HG03196 (cell line): ENCODE data around the gene FBN1.

ENCODE experiments used
- ATAC-seq: cut with Tn5 transposase; IDR thresholded peaks from one replicate; pipeline ENCODE4 v1.9.1; 2021; ENCODE audit not compliant: unreplicated experiment

Gene FBN1

DNA sequence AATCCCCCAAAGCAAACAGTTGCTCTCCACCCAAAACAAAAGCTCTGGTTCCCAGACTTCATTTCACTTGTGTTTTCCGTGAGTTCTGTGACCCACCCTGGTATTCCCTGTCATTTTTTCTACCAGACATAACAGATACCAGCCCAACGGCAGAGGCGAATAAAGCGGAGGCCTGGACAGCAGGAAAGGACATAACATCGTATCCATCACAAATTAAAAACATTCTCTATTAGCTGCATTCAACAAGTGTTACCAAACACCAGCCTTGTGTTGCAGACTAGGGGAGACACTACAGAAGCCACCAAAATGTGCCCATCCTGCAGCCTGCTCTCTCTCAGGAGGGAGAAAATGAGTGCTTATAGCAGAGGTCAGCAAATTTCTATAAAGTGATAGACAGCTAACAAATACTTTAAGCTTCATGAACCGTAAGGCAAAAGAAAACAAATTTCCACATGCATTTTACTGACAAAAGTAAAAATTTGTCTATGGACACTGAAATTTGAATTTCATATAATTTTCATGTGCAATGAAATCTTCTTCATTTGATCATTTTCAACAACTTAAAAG, 7.1 kb upstream of the FBN1 start:
- ATAC-seq: no peak

DNA sequence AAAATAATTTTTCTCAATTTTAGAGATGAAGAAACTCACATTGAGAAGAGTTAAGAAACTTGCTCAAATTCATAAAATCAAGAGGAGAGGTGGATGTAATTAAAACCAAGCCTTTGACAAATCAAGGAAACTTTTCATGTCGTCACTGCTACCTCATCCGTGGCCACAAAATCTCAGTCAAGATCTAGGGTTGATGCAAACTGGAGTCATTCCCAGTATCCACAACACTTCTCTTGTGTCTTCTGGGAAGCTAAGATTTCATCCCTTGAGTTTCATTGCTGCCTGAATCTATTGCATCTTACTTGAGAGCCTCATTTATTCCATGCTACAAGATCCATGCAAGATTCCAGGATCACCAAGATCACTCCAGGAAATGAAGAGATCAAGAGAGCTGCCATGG, 5.4 kb upstream of the FBN1 start:
- ATAC-seq: no peak

DNA sequence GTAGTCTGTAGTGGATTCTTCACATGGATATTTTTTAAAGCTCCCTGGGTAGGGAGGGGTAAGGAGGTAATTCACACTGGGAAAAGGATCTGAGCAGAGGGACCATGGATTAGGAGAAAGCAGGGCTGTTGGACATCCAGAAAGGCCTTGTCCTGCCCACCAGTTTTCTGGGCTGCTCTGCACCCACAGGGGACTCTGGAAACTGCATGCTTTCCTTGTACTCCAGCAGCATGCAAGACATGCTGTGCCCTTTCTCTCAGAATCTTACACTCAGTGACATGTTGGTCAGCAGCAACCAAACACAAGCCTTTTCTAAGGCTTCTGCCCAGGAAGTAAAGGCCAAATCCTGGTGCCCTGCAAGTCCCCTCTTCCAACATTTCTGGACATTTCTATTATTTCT, 2.5 kb upstream of the FBN1 start:
- no peak for ATAC-seq

DNA sequence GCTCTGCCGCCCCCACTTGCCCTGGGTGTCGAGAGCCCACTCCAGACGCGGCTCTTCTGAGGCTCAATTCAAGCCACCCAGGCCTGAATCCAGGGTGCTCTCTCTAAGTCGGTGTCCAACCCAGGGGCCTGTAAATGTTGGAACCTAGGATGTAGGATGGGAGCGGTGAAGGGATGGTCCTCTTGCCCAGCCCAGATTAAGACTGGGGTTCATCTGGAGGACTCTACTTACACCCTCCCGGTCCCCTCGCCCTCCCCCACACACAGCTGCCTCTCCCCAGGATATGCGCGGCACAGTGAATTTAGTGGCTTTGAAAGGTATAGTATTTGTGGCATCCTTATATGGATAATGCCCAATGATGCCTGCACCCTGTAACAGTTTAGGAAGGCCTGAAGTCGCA, 822 bp upstream of the FBN1 start:
- peak; percentile 1 for ATAC-seq

DNA sequence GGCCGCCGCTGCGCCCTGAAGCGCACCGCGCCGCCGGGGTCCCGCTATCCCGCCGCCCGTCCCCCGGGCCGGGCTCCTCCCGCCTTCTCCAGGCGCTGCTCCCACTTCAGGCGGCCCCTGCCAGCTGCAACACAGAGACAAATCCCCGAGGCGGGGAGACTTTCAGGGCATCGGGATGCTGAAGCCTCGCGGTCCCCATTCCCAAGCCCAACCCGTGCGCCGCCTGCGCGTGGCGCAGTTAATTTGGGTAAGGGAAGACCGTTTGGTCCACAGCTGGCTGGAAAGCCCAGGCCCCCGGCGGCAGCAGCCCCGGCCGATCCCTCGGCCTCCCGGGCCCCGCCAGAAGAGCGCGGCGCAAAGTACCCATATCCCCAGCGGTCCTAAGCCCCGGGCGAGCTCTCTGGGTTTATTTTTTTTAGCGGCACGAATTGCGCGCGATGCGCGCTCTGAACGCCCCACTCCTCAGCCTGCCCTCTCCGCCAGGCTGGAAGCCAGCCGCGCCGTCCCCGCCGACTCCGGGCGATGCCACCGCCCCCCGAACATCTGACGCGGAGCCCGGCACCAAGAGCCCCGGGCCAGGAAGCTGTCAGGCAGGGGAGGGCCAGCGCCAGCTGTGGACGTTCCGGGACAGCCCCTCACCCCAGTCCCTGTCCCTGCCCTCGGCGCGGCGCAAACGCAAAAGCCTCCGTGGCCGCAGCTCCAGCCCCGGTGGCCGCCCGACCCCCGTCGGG, 517 bp downstream of the FBN1 start:
- peak; percentile 34 for ATAC-seq

DNA sequence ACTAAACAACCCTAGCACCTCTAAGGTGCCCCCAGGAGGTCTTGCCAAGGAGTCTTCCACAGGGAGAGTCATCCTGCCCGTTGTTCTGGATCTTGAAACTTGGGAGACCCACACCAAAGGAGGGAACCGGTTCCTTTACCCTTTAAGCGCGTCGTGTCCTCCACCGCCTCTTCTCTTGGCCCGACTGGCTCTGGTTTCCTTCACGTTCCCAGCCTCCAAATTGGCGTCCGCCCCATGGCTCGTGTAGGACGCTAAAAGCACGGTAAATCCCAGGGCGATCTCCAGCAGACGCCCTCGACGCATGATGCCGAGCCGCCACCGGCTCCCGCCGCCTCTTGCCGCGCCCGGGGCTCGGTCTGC, 1.1 kb downstream of the FBN1 start:
- ATAC-seq: no peak

DNA sequence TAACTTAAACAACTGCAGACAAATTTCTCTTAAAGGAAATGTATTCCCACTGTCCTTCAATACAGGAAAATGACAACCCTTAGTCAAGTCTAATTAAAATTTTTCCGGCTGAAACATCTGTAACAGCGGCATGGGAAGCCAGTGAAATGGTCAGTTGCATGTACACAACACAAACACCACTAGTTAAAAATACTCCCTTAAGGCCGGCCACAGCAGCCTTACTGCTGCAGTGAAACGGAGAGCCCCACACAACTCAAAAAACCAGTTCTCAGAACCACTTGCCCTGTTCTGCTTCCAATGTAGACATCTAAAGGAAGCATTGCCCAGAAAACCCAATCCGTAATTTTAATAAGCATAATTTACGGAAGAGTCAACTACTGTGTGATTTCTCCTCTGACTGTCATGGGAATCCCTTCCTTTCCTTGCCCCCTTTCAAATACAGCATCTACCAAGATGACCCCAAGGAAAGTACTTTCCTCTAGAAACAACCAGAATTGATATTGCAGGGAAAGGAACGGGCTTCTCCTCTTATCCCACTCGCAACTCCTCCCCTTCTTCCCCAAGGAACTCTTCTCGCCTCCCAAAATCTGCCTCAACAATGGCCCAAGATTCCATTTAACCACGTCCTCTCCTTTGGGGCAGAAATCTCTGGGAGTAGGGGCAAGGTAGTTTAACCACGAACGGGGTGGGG, 1.6 kb downstream of the FBN1 start:
- ATAC-seq: no peak

DNA sequence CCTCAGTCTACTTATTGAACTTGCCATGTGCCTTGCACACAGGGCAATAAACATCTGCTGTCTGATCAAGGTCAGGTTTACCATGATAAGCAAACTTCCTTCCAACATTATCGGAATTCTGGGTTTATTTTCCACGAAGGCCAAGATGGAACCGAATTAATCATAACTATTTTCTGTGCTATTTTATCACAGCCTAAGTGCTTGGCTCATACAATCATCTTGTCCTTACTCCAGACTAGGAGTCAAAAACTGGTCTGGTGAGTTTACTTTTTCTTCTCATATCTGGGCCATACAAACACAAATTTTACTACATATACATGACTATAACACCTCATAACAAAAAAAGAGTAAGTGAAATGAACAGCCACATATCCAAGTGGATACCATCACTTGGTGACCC, 2.3 kb downstream of the FBN1 start:
- ATAC-seq: no peak

DNA sequence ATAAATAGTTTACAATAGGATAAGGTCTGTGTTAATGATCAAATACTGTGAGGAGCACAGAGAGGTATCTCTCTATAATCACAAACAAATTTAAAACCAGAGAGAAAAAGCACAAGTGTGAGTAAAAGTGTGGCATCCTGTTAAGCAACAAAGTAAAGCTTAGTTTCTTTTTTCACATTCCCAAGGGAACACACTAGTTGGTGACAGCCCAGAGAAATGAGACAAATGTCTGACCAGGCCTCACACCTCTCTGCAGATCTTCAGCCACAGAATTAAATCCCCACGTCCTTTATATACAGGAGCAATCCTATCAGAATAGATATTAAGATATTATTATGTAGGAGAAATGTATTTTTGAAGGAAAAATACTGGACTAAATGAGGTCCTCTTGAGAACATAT, 2.7 kb downstream of the FBN1 start:
- no peak for ATAC-seq

DNA sequence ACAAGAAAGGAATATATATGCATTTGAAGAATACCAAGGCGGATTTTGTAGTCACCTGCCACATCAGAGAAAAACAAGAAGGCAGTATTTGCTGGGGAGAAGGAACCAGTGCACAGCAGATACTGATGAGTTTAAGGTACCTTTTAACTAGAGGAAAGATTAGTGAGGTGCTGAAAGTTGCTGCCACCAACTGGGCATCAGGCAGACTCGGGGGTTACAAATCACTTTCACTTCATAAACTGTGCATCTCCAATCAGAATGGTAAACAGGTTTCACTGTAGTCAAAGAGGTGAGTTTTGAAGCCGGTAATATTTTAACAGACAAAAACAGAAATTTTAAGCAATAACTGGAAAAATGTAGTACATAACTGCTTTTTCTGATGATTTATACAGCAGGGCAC, 4.1 kb downstream of the FBN1 start:
- ATAC-seq: no peak

DNA sequence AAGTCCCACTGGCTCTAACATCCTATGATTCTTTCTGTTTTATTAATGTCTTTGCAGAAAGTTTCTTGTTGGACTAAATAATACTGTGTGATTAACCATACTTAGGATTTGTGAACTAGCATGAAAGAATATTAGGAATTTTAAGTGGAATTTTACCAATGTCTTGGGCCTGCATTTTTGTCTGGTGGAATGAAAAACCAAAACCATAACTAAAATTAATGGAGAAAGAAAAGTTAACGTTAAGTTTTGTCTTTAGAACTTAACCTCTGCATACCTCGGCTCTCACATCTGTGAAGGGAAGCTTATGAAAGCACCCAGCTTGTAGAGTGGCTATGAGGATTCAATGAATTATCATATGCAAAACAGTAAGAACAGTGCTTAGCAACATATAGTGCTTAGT, 6.5 kb downstream of the FBN1 start:
- ATAC-seq: no peak

DNA sequence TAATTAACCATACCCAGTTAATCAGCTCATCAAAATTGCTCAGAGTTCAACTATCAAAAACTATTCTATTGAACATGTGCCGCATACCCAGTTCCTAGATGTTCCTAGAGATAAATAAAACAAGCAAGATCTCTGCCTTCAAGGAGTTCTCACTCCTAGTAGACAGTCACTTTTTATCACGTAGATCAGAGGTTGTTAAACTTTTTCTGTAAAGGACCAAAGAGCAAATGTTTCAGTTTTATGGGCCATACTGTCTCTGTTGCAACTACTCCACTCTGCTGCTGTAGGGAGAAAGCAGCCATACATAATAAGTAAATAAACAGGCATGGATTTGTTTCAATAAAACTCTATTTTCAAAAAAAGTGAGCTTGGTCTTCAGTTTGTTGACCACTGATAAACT, 7.9 kb downstream of the FBN1 start:
- no peak for ATAC-seq

DNA sequence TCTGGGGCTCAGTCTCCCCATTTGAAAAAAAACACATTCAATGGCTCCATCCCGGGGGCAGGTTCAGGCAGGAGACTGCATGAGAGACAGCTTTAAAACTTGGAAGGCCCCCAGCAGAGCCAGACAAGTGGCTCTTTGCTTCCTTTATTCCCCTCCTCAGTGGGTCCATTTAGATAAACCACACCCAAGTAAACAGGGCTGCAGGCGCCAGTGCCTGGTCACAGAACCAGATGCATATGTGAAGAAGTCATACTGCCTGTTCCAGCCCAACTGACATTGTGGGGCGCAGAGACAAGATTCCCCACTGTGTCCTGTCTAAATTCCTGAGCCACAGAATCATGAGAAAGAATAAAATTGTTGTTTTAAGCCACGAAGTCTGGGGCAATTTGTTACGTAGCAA, 9.0 kb downstream of the FBN1 start:
- ATAC-seq: no peak

DNA sequence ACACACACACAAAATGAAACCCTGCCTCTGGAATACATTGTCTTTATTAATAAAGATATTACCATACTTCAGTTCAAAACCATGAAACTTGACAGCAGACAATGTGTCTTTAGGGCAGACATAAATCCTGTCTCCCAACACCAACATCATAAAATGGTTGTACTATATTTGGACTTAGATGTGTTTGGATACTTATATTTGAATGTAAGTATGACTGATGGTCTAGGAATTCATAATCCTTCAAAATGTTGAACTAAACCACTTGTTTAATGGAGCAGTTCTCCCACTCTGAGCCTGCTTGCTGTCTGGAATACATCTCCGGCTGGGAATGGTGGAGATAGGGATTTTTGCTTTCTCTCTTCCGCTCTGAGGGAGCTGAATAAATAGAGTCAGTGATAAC, 10.6 kb downstream of the FBN1 start:
- no peak for ATAC-seq

DNA sequence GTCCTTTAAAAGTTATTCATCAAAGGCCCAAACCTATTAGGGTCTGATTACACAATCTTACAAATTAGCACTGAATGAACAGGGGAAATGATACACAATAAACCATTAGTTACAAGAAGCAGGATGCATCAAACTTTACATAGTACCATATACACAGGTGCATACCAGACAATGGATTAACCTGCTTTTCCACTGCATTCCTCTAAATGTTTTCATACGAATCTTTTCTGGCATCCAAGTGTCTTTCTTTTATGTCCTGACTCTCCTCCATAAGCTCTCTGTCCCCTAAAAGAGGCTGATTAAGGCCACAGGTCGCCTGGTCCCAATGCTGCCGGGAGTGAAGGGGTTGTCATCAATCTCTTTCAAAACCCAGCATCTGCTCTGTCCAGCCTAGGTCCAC, 11.4 kb downstream of the FBN1 start:
- no peak for ATAC-seq

DNA sequence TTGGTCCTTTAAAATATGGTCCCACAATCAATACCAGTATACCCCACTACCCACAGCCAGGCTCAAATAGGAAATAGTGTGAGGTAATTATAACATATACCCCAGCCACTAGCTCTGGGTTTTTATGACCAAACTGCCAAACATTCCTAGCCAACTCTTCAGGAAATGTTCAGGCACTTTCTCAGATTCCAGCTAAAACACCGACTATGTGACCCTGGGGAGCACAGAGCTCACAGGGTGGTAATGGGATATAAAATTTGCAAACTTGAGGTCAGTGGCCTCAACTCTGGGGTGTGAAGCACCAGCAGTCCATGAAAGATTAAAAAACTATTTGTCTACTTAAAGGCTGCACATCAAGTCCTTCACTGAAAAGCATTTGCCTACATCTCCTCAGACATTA, 12.9 kb downstream of the FBN1 start:
- no peak for ATAC-seq

DNA sequence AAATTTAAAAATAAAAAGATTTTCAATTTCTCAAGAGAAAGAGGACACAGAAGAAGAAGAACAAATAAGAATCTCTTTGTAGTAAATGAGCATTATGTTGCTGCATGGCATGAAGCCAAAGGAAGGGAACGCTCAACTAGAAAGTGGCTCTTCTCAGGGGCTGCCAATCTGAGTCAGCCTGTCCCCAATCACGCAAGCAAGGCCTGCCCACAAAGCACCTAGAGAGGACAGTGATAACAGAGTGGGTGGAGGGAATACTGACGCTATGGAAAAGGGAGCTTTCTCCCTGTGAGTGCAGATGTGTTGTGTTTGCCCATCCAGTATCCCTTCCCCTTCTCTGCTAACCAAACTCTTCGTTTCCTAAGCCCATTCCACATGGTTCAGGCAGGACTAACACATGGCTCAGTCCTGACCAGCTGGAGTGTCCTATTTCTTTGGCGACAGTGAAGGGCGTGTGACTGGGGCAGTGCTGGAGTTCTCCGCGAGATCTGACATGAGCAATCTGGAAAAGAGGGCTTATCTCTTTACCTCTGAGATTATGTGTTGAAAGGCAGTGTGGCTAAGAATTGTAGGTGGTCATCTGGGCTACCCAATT, 14.2 kb downstream of the FBN1 start:
- no peak for ATAC-seq

DNA sequence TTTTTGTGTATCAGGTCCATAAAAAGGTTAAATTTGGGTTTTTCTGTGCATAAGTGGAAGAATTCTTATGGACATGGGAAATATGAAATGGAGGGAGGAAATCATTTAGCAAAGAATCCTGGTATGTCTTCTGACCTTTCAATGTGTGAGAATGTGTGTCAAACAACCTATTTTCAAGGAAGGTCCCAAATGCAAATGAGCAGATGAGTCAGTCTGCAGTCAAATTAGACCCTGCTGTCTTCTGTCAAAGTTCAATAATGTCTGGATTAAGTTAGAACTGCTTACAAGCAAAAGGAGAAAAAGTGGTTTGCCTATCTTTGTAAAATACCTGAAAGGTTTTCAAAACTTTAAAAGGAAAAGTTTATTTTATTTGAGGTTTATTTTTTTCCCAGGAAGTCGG, 15.3 kb downstream of the FBN1 start:
- no peak for ATAC-seq

DNA sequence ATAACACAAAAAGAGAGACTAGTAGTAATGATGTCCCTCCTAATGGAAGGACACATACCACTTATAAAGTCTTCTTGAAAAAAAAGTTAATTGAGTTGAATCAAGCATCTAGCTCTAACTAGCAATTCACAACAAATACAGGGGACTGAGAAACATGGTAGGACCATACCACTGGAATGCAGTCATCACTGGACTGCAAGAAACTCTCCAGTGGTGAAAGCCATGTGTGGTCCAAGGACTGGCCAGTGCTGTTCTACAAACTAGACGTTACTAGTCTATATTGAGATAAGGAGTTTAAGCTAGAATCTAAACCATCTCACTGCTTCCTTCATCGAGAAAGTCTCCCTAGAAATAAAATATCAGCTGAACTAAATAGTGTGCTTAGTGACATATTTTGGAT, 16.7 kb downstream of the FBN1 start:
- no peak for ATAC-seq

DNA sequence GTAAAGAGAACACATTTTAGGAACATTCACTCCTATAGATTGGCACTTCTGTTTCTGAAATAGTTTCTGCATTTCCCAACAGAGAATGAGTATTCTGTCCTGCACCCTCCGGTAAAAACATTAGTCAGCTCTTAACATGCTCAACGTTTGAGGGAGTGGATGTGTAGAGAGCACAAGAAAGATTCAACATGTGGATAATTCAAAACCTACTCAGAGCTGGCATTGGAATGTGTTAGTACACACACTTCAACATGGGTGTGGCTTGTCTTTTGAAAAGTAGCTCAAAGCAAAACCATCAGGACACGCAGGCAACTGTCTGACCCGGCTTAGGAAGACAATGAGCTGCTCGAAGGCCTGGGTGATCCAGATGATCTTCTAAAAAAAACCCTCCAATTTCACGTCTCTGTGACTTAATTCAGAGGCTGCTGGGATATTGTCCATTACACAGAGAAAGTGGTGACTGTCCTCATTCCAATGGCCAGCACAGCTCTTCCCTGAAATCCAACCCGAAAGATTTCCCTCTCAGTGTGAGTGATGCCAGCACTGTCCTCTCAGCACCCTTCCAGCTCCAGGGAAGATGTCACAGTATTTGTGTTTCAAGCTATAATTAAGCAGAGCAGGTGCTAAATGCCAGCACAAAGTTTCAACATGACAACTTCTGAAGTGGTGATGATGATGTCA, 18.1 kb downstream of the FBN1 start:
- ATAC-seq: no peak

DNA sequence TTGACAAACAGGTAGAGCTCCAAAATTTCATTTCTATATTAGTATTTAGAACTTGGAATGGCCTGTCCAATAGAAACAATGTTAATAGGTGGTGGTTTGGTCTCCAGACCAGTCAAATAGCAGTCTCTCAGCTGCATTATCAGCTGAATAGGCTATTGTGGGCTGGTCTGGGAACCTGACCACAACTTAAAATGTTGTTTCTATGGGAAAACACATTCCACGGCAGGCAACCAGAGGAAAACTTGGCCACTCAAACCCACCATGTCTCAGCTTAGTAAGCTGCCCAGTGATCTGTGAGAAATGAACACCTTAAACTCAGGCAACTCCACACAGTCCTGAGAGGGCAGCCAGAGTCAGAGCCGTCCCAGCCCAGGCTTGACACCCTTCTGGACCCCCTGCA, 20.4 kb downstream of the FBN1 start:
- ATAC-seq: no peak

DNA sequence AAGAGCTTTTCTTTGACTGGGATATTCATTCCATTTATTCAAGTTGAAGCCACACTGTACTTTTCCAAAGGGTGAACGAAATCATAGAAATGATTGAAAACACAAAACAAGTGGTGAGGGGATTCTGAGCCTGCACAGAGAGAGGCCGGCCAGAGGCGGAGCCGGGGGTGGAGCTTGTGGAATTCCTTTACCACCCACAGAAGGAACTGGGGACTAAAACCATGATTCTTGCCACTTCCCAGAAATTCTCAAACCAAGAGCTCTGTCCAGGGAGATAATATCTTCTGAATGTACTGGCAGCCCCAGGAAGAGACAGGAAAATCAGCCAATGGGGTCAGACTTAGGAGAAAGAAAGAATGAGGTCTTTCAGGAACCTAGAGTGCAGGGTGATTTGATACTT, 20.8 kb downstream of the FBN1 start:
- no peak for ATAC-seq
